ENCODE results near the gene TBL1Y. TPM values are rescaled to one million over a fixed set of nuclear protein-coding genes. Genes with fewer than 3 reads are reported as not detected.

The TBL1Y gene
- total and polyA plus RNA-seq, 2 of the 13 experiments (the other 11 are each of a cell fraction or from before 2014, with no cell fraction given): 0.37 to 1.4 TPM

GRCh38 chrY:7085606-7086005 lies 175.1 kb downstream of the TBL1Y start:
- ChIA-PET POLR2A (no interaction called here), CTCF (ENCODE audit: low intra/inter-chr PET ratio, low total read pairs) (interaction anchor here (1.9 kb wide), 1 partner anchor 121 kb away, joined by 36 read pairs; no protein-coding TSS in a partner anchor)
- H3K4me1 ChIP-seq (ENCODE audit: insufficient read depth, low read length): peaks cover 4% of the 10 kb centered on the region
- H3K27ac ChIP-seq (ENCODE audit: extremely low read length, insufficient read depth, low read length): no peak overlapping the region
- H4K20me1 ChIP-seq (ENCODE audit: insufficient read depth, low read length): no peaks in the 10 kb centered on the region
- H3K27me3 ChIP-seq (ENCODE audit: control insufficient read depth in 1 of 2, insufficient read depth in 2 of 2, low read length in 2 of 2): no peaks in the 10 kb centered on the region
- DNase-seq (ENCODE audit: low spot score) (peak; percentile 37), FAIRE-seq (peak; percentile 51), ATAC-seq (peak; percentile 93)
- TF ChIP-seq RAD21 (CRISPR knock-in tag; IDR thresholded peaks at IDR 0.05) (peak; percentile 63), SMC3 (IDR thresholded peaks at IDR 0.05; ENCODE audit: low read length) (peak; percentile 71), CTCF (CRISPR knock-in tag; IDR thresholded peaks at IDR 0.05) (peak; percentile 78), ZFX (CRISPR knock-in tag; IDR thresholded peaks at IDR 0.05; ENCODE audit: low read depth) (peak; percentile 43), ZNF530 (CRISPR knock-in tag; IDR thresholded peaks at IDR 0.05; ENCODE audit: low read depth) (no peak)
- H3K79me2 ChIP-seq (ENCODE audit: insufficient read depth, low read length): no peaks in the 10 kb centered on the region
- no TSS peak for BruUV-seq (replicated peaks)
- no peak overlapping the region for H3K9ac ChIP-seq (ENCODE audit: insufficient read depth, low read depth, low read length)
- intact Hi-C loops (cut with micrococcal nuclease; ENCODE audit: unreplicated experiment): loop anchor here (1.0 to 2.0 kb wide), 2 partner anchors 69 to 121 kb away; no protein-coding TSS in a partner anchor
- no peak overlapping the region for H2AFZ ChIP-seq (ENCODE audit: low read length)
- 0% methylated on average over 1 of the region's 10 CpGs for WGBS (ENCODE audit: low lambda C conversion rate)
- in situ Hi-C loops (cut with HindIII; ENCODE audit: extremely low pct_ligation_motif_present, low pct_unique_long_range_greater_than_20kb): loop anchor here (5.0 kb wide), 1 partner anchor 118 kb away; no protein-coding TSS in a partner anchor
- H3K4me2 ChIP-seq (ENCODE audit: low read depth, low read length): no peak overlapping the region
- H3K4me3 ChIP-seq (replicated peaks in 1 of 3; ENCODE audit: insufficient read depth in 1 of 3, low read depth in 2 of 3, low read length in 3 of 3): no peak overlapping the region
- no peaks in the 10 kb centered on the region for H3K9me3 ChIP-seq (ENCODE audit: low read length)
- H3K36me3 ChIP-seq (replicated peaks in 1 of 2; ENCODE audit: control insufficient read depth in 1 of 2, insufficient read depth in 2 of 2, low read length in 2 of 2): no peaks in the 10 kb centered on the region

DNA sequence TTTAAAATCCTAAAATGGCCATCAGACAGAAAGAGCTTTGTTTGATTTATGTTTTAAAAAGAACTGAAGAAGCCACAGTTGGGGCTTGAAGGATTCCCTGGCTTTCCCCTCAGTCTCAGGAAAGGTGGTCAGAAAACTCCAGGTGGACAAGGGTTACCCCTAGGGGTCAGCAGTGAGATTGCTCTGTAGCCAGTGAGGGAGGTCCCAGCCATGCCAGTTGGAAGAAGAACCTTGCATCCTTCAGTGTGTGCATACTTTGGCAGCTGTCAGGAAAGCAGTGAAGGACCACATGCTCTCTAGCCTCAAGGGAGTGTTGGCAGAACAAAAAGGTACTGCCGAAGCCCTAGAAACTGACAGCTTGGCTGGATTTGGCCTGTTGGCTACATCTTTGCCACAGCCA lies 182.3 kb downstream of the TBL1Y start:
- H3K9me3 ChIP-seq (ENCODE audit: low read length): no peaks in the 10 kb centered on the region
- intact Hi-C loops (cut with micrococcal nuclease; ENCODE audit: unreplicated experiment): no loop called here

More for the DNA sequence above, 182.3 kb downstream of the TBL1Y start:
- H3K27me3 ChIP-seq (ENCODE audit: control insufficient read depth in 1 of 2, insufficient read depth in 2 of 2, low read length in 2 of 2): no peaks in the 10 kb centered on the region
- H4K20me1 ChIP-seq (ENCODE audit: insufficient read depth, low read length): no peaks in the 10 kb centered on the region
- TF ChIP-seq MIER3 (CRISPR knock-in tag; IDR thresholded peaks at IDR 0.05; ENCODE audit: borderline replicate concordance): no peak
- TF ChIP-seq STAG1 (CRISPR knock-in tag; IDR thresholded peaks at IDR 0.05): peak; percentile 45
- 0 out of 2 replicates have a peak, but pooled peaks have one; percentile 4 for TF ChIP-seq SMC3 (IDR thresholded peaks at IDR 0.05; ENCODE audit: low read length)
- TF ChIP-seq ZNF543 (CRISPR knock-in tag; IDR thresholded peaks at IDR 0.05): no peak
- TF ChIP-seq CTCF (CRISPR knock-in tag; IDR thresholded peaks at IDR 0.05): peak; percentile 50
- POLR2A ChIA-PET: no interaction called here
- in situ Hi-C loops (cut with HindIII; ENCODE audit: extremely low pct_ligation_motif_present, low pct_unique_long_range_greater_than_20kb): no loop called here
- no CpG with 5 or more reads among the region's 1 CpG for WGBS (ENCODE audit: low lambda C conversion rate)
- DNase-seq (ENCODE audit: low spot score) (peak; percentile 22), ATAC-seq (peak; percentile 88), FAIRE-seq (peak; percentile 60)
- H3K4me2 ChIP-seq (ENCODE audit: low read depth, low read length): no peak overlapping the region
- H3K27ac ChIP-seq (ENCODE audit: extremely low read length, insufficient read depth, low read length): no peak overlapping the region
- H3K79me2 ChIP-seq (ENCODE audit: insufficient read depth, low read length): no peaks in the 10 kb centered on the region
- H2AFZ ChIP-seq (ENCODE audit: low read length): no peak overlapping the region
- H3K36me3 ChIP-seq (replicated peaks in 1 of 2; ENCODE audit: control insufficient read depth in 1 of 2, insufficient read depth in 2 of 2, low read length in 2 of 2): no peaks in the 10 kb centered on the region
- CTCF ChIA-PET (ENCODE audit: low intra/inter-chr PET ratio, low total read pairs): no interaction called here
- no TSS peak for BruUV-seq (replicated peaks)
- H3K9ac ChIP-seq (ENCODE audit: insufficient read depth, low read depth, low read length): no peak overlapping the region
- no peaks in the 10 kb centered on the region for H3K4me1 ChIP-seq (ENCODE audit: insufficient read depth, low read length)
- no peak overlapping the region for H3K4me3 ChIP-seq (replicated peaks in 1 of 3; ENCODE audit: insufficient read depth in 1 of 3, low read depth in 2 of 3, low read length in 3 of 3)

Measured in HepG2 (cell line).